Lung (tissue), 12 donors: ENCODE data around the gene ANKLE1. TPM values are rescaled to one million over a fixed set of nuclear protein-coding genes. Genes with fewer than 3 reads are reported as not detected.

ENCODE experiments used
- ATAC-seq: fragments of 200-7000 bp; cut with Tn5 transposase; one replicate; pipeline ENCODE4 v1.9.1; 2020; ENCODE audit warnings: moderate number of reproducible peaks; ENCODE audit not compliant: insufficient read depth, low FRiP score
- DNase-seq, 3 donors: peaks; one replicate each; pipeline ENCODE4 v3.0.0-alpha.2; 2013 to 2017
- H3K27ac ChIP-seq, 2 donors: one replicate each; pipeline ENCODE4 v1.5.1; 2013; ENCODE audit warnings: mild to moderate bottlenecking in 2 of 2, moderate library complexity in 2 of 2, control low read depth in 1 of 2, inconsistent platforms in 1 of 2, low read depth in 1 of 2, low read length in 1 of 2
- H3K27me3 ChIP-seq, 3 donors: one replicate each; pipeline ENCODE4 v1.5.1; 2013; ENCODE audit warnings: low read length in 2 of 3; ENCODE audit not compliant: control insufficient read depth in 3 of 3, insufficient read depth in 3 of 3
- H3K36me3 ChIP-seq, 4 donors: one replicate each; pipeline ENCODE4 v1.5.1; 2013; ENCODE audit warnings: low read length in 4 of 4, mild to moderate bottlenecking in 1 of 4, moderate library complexity in 1 of 4; ENCODE audit not compliant: control insufficient read depth in 4 of 4, insufficient read depth in 4 of 4
- H3K4me1 ChIP-seq, 5 donors: one replicate each; pipeline ENCODE4 v1.5.1; 2013; ENCODE audit warnings: low read length in 5 of 5, mild to moderate bottlenecking in 2 of 5, moderate library complexity in 1 of 5; ENCODE audit not compliant: control insufficient read depth in 5 of 5, insufficient read depth in 5 of 5
- H3K4me3 ChIP-seq: one replicate; pipeline ENCODE4 v1.5.1; 2013; ENCODE audit warnings: mild to moderate bottlenecking, control low read depth, moderate library complexity
- H3K9ac ChIP-seq, 2 donors: one replicate each; pipeline ENCODE4 v1.5.1; 2013; ENCODE audit warnings: low read length in 2 of 2, control low read depth in 1 of 2; ENCODE audit not compliant: insufficient read depth in 1 of 2
- H3K9me3 ChIP-seq, 4 donors: one replicate each; pipeline ENCODE4 v1.5.1; 2013; ENCODE audit warnings: low read length in 3 of 4, mild to moderate bottlenecking in 1 of 4, moderate library complexity in 1 of 4; ENCODE audit not compliant: control insufficient read depth in 4 of 4, insufficient read depth in 3 of 4
- CTCF ChIP-seq: IDR thresholded peaks from 2 replicates; pipeline ENCODE4 v1.5.1; 2012; ENCODE audit warnings: mild to moderate bottlenecking; ENCODE audit errors: control extremely low read depth, extremely low read depth
- WGBS, 2 donors: extraction: QIAGEN DNeasy Blood & Tissue Kit; methylation state at CpG; one replicate each; pipeline ENCODE4 v1.1.7; 2013; 5-methylcytosine and 5-hydroxymethylcytosine counted together
- polyA plus RNA-seq, 2 donors: library from polyadenylated mRNA; stranded (reverse); fragments of 200-250 nt; gene quantifications; one replicate each; pipeline ENCODE4 v1.2.1, GENCODE V29; 2013
- total RNA-seq, 2 donors: library from RNA; depleted of rRNA in 1 of 2; stranded (reverse); fragments of >200 nt in 1 of 2; gene quantifications; one replicate each; pipeline ENCODE4 v1.2.1, GENCODE V29; 2014 to 2021
- donor health status: control.
- donor health status: control.
- donor health status: Bipolar disorder and iron deficiency.
- donor health status: healthy.
- donor health status: DM: yes; HTN: yes; CAD: no.

Gene ANKLE1
- total and polyA plus RNA-seq, 4 donors = 0.43 to 1.6 (median 1.0) TPM

GRCh38 chr19:17263712-17264640, 17.7 kb upstream of the ANKLE1 start:
- DNase-seq (no peak), ATAC-seq (no peak)
- no peak overlapping the region for H3K9ac ChIP-seq
- peak overlapping the region; percentile 51 to 81 for H3K27ac ChIP-seq
- H3K4me3 ChIP-seq = peak overlapping the region; percentile 39
- TF ChIP-seq CTCF = no peak
- H3K36me3 ChIP-seq = peaks cover 0 to 10% (median 1%) of the 10 kb centered on the region in 4 donors
- peaks cover 0 to 3% (median 0%) of the 10 kb centered on the region in 4 donors for H3K9me3 ChIP-seq
- peaks cover 0 to 6% (median 0%) of the 10 kb centered on the region in 5 donors for H3K4me1 ChIP-seq
- H3K27me3 ChIP-seq = no peaks in the 10 kb centered on the region
- 67 to 77% methylated on average over 20 to 23 of the region's 23 CpGs for WGBS, 2 donors

GRCh38 chr19:17264641-17264979, 17.1 kb upstream of the ANKLE1 start, which contains the start of gene USHBP1:
Gene USHBP1, minus strand, starts transcription at chr19:17264745. Its CDS starts 446 bp downstream, at chr19:17264299.
- Histone ChIP-seq H3K4me1 (peaks cover 0 to 6% (median 0%) of the 10 kb centered on the region in 5 donors), H3K27me3 (no peaks in the 10 kb centered on the region), H3K4me3 (peak within 1 kb of the TSS; percentile 39), H3K9me3 (no peaks in the 10 kb centered on the region), H3K9ac (no peak within 1 kb of the TSS), H3K27ac (peak within 1 kb of the TSS; percentile 51 to 81), H3K36me3 (peaks cover 0 to 7% (median 1%) of the 10 kb centered on the region in 4 donors)
- ATAC-seq (no peak), DNase-seq (peak in 2 of 3 donors; percentile 33 to 59)
- TF ChIP-seq CTCF = no peak
- 28 to 33% methylated on average over 5 of the region's 5 CpGs for WGBS, 2 donors

- 94 to 95% methylated on average over 7 of the region's 7 CpGs for WGBS, 2 donors
- Histone ChIP-seq H3K36me3 (peaks cover 3 to 10% (median 3%) of the 10 kb centered on the region in 4 donors), H3K27ac (no peak overlapping the region), H3K4me3 (no peak overlapping the region), H3K9ac (no peak overlapping the region), H3K4me1 (peaks cover 0 to 6% (median 0%) of the 10 kb centered on the region in 5 donors), H3K9me3 (no peaks in the 10 kb centered on the region), H3K27me3 (no peaks in the 10 kb centered on the region)
- TF ChIP-seq CTCF = no peak
- ATAC-seq = no peak
- no peak for DNase-seq
Measured at GRCh38 chr19:17266026-17266425, 15.7 kb upstream of the ANKLE1 start.
